Gastroesophageal sphincter (tissue), 4 donors: ENCODE measurements around the gene SLC35E4. TPM values are rescaled to one million over a fixed set of nuclear protein-coding genes. Genes with fewer than 3 reads are reported as not detected.

Source experiments
- ATAC-seq: fragments of 150-250 bp; one replicate; pipeline ENCODE4 v1.9.1; 2016; ENCODE audit warnings: mild to moderate bottlenecking, moderate library complexity
- H3K27ac ChIP-seq, 4 donors: fragments of 200-600 bp; sonication (generic) in 3 of 4; 1 replicate in 3 of 4; 2 replicates in 1 of 4; pipeline ENCODE4 v1.5.1; 2016 to 2019
- H3K27me3 ChIP-seq: fragments of 200-600 bp; sonication (generic); one replicate; pipeline ENCODE4 v1.5.1; 2019
- H3K36me3 ChIP-seq, 2 donors: fragments of 200-600 bp; sonication (generic); one replicate each; pipeline ENCODE4 v1.5.1; 2019; ENCODE audit warnings: control low read depth in 1 of 2
- H3K4me1 ChIP-seq, 3 donors: fragments of 200-600 bp; sonication (generic); 1 replicate in 2 of 3; 2 replicates in 1 of 3; pipeline ENCODE4 v1.5.1; 2016 to 2019; ENCODE audit warnings: control low read depth in 2 of 3
- H3K4me3 ChIP-seq, 2 donors: fragments of 200-600 bp; sonication (generic); one replicate each; pipeline ENCODE4 v1.5.1; 2019; ENCODE audit warnings: mild to moderate bottlenecking in 1 of 2, moderate library complexity in 1 of 2
- H3K9me3 ChIP-seq, 3 donors: fragments of 200-600 bp; sonication (generic); one replicate each; pipeline ENCODE4 v1.5.1; 2017 to 2019; ENCODE audit warnings: control low read depth in 2 of 3
- CTCF ChIP-seq, 4 experiments: fragments of 200-600 bp in 2 of 4; fragments of 450-650 bp in 2 of 4; sonication (generic) in 1 of 4; IDR thresholded peaks; one replicate each; pipeline ENCODE4 v1.5.1; 2017 to 2019; ENCODE audit warnings: antibody characterized with exemption in 4 of 4, mild to moderate bottlenecking in 2 of 4, moderate library complexity in 2 of 4
- EP300 ChIP-seq: sonication (generic); formaldehyde crosslinking; IDR thresholded peaks from one replicate; pipeline ENCODE4 v1.6.1; 2017; ENCODE audit warnings: antibody characterized with exemption, mild to moderate bottlenecking
- POLR2A ChIP-seq, 2 donors: fragments of 450-650 bp; IDR thresholded peaks; one replicate each; pipeline ENCODE4 v1.6.1; 2017; ENCODE audit warnings: antibody characterized with exemption in 2 of 2, mild to moderate bottlenecking in 2 of 2, moderate library complexity in 1 of 2
- POLR2AphosphoS5 ChIP-seq: sonication (generic); formaldehyde crosslinking; IDR thresholded peaks from one replicate; pipeline ENCODE4 v1.6.1; 2017; ENCODE audit warnings: antibody characterized with exemption
- WGBS, 2 donors: methylation state at CpG; one replicate each; pipeline ENCODE4 v1.1.5; 2018; ENCODE audit warnings: low coverage in 1 of 2; 5-methylcytosine and 5-hydroxymethylcytosine counted together
- total RNA-seq, 4 donors: library from RNA; depleted of rRNA; stranded (reverse); fragments of >200 nt; gene quantifications; one replicate each; pipeline ENCODE4 v1.1.0, GENCODE V29; 2016

SLC35E4 gene
- total RNA-seq, 4 donors from 2014 or later: 6.5 to 13.5 (median 10.9) TPM

- 73 to 75% methylated on average over 6 of the region's 7 CpGs for WGBS, 2 donors
- ATAC-seq: no peak
- Histone ChIP-seq H3K4me1 (peaks cover 0 to 48% (median 29%) of the 10 kb centered on the region in 3 donors), H3K27ac (no peak overlapping the region), H3K27me3 (no peaks in the 10 kb centered on the region), H3K36me3 (peaks cover 0 to 47% of the 10 kb centered on the region in 2 donors), H3K9me3 (no peaks in the 10 kb centered on the region), H3K4me3 (no peak overlapping the region)
- TF ChIP-seq CTCF (IDR thresholded peaks at IDR 0.05) (no peak), POLR2AphosphoS5 (no peak), POLR2A (IDR thresholded peaks at IDR 0.05) (no peak), EP300 (no peak)
Measured at GRCh38 chr22:30610299-30610698, 25.3 kb upstream of the SLC35E4 start.

- ATAC-seq: no peak
- TF ChIP-seq POLR2AphosphoS5: no peak
- TF ChIP-seq POLR2A (IDR thresholded peaks at IDR 0.05): no peak
- no peak for TF ChIP-seq EP300
- TF ChIP-seq CTCF (IDR thresholded peaks at IDR 0.05): no peak
- WGBS, 2 donors: 97 to 100% methylated on average over 1 to 3 of the region's 3 CpGs
- no peaks in the 10 kb centered on the region for H3K9me3 ChIP-seq
- H3K4me1 ChIP-seq: peaks cover 0 to 39% (median 23%) of the 10 kb centered on the region in 3 donors
- H3K4me3 ChIP-seq: no peak overlapping the region
- H3K36me3 ChIP-seq: peaks cover 0 to 56% of the 10 kb centered on the region in 2 donors
- no peak overlapping the region for H3K27ac ChIP-seq
- no peaks in the 10 kb centered on the region for H3K27me3 ChIP-seq
Measured at GRCh38 chr22:30611197-30611596, 24.4 kb upstream of the SLC35E4 start.

GRCh38 chr22:30612789-30613188 is 22.8 kb upstream of the SLC35E4 start:
- Histone ChIP-seq H3K4me1 (peaks cover 0 to 25% (median 16%) of the 10 kb centered on the region in 3 donors), H3K27me3 (no peaks in the 10 kb centered on the region), H3K9me3 (no peaks in the 10 kb centered on the region), H3K36me3 (peaks cover 0 to 72% of the 10 kb centered on the region in 2 donors), H3K4me3 (no peak overlapping the region), H3K27ac (no peak overlapping the region)
- no peak for ATAC-seq
- no peak for TF ChIP-seq POLR2A (IDR thresholded peaks at IDR 0.05)
- TF ChIP-seq EP300: no peak
- no peak for TF ChIP-seq POLR2AphosphoS5
- TF ChIP-seq CTCF (IDR thresholded peaks at IDR 0.05): no peak
- 96 to 100% methylated on average over 3 to 5 of the region's 8 CpGs for WGBS, 2 donors

GRCh38 chr22:30614268-30614667 is 21.3 kb upstream of the SLC35E4 start:
- Histone ChIP-seq H3K9me3 (no peaks in the 10 kb centered on the region), H3K4me1 (peaks cover 0 to 10% (median 5%) of the 10 kb centered on the region in 3 donors), H3K4me3 (no peak overlapping the region), H3K27me3 (no peaks in the 10 kb centered on the region), H3K27ac (no peak overlapping the region), H3K36me3 (peaks cover 0 to 86% of the 10 kb centered on the region in 2 donors)
- TF ChIP-seq POLR2A (IDR thresholded peaks at IDR 0.05): no peak
- no peak for ATAC-seq
- WGBS, 2 donors: no CpG with 5 or more reads among the region's 7 CpGs

GRCh38 chr22:30614879-30615278 is 20.7 kb upstream of the SLC35E4 start:
- no peaks in the 10 kb centered on the region for H3K9me3 ChIP-seq
- no peak overlapping the region for H3K4me3 ChIP-seq
- H3K36me3 ChIP-seq: peaks cover 0 to 92% of the 10 kb centered on the region in 2 donors
- no peaks in the 10 kb centered on the region for H3K27me3 ChIP-seq
- TF ChIP-seq POLR2AphosphoS5: no peak
- no peak for TF ChIP-seq CTCF (IDR thresholded peaks at IDR 0.05)
- TF ChIP-seq POLR2A (IDR thresholded peaks at IDR 0.05): no peak
- no peak overlapping the region for H3K27ac ChIP-seq
- no peak for ATAC-seq
- H3K4me1 ChIP-seq: peaks cover 0 to 4% (median 0%) of the 10 kb centered on the region in 3 donors
